Measurements from ENCODE around the gene FSHR.

FSHR gene

GRCh38 chr2:49110571-49110970, 43.7 kb downstream of the FSHR start:
- no peak for DNase-seq

- DNase-seq = no peak
Observed at GRCh38 chr2:49108851-49109250, 45.5 kb downstream of the FSHR start.

DNA sequence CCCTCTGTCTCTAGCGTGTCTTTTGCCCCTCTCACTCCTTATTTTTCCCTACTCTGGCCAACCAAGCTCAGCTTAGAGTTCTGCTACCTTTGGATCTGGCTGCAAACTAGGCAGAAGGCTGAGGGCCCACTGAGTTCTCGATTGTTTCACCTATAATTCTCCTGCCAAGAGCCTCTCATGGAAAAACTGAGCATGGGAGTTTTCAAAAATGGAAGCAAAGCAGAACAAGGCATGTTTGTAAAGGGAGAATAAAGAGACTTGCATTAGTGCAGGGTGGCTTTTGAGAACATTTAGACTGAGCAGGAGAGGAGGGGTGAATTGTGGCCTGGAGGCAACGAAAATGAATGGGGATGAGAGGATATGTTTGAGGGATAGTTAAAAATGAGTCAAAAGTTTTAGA, 45.9 kb downstream of the FSHR start:
- no peak for DNase-seq

GRCh38 chr2:49105506-49105905, 48.8 kb downstream of the FSHR start:
- no peak for DNase-seq

- no peak for DNase-seq
Observed at GRCh38 chr2:49102146-49102545, 52.2 kb downstream of the FSHR start.

GRCh38 chr2:49080681-49081080, 73.6 kb downstream of the FSHR start:
- no peak for DNase-seq

DNA sequence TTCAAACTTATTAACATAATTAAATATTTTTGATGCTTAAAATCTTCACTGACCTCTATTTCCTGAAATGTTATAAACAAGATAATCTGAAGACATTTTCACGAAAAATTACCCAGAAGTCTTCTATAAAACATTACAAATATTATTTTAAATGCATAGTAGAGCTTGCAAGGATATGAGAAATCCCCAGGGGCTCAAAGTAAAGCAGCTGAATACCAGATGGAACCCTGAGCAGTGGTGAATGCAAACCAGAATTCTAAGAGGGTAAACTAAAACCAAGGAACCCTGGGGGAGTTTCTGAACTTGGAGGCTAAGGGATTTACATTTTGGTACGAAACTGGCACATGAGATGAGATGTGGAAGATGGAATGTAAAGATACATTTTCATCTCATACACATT, 83.6 kb downstream of the FSHR start:
- DNase-seq = no peak

DNA sequence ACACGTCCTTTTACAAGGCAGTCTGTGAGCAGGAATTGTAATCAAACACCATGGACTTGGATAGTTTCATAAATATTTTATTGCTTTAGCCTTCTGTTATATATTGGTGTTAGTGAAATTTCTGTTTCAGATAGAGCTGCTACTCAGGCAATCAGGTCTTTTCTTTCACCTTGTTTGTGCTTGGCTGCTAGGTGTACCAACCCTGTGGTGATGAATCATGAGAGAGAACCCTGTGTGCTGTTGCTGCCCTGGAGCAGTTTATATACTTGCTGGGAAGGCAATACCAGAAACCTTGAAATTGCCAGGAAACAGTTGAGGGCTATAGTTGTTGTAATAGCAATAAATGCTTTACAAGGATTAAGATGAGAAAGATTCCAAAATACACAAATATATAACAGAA, 84.5 kb downstream of the FSHR start:
- no peak for DNase-seq

DNA sequence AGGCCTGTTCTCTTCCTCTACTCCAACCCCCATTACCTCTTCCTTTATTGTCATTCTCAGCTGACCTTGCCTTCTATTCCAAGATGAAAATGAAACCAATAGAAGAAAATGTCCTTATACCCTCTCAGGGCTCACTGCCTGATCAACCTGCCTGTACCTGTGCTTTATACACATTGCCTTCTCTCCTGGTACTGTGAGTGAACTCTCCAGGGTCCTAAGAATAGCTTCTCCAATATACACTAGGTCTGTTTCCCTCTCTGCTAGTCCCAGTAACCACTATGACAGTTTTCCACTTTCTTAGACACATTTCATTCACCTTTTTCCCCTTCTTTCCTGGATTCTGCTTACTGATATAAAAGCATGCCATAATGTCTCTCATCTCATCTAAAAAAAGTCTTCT, 85.7 kb downstream of the FSHR start:
- DNase-seq = no peak

DNA sequence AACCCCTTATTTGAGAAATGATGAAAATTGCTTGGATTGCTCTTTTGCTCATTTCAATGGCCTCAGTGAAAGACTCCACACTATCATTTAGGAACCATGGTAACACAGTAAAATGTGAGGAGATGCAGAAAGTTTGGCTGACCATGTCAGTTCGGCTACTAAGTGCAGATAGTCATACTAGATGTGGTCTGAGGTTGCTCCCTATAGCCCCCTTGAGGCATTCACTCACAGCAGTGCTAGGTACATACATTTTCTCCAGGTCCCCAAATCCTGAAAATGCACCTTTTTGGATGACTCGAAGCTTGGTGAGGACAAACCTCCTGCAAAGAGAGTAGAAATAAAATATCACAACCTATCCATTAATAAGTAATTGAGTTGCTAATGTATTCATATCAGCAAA, 86.3 kb downstream of the FSHR start:
- DNase-seq = no peak

DNA sequence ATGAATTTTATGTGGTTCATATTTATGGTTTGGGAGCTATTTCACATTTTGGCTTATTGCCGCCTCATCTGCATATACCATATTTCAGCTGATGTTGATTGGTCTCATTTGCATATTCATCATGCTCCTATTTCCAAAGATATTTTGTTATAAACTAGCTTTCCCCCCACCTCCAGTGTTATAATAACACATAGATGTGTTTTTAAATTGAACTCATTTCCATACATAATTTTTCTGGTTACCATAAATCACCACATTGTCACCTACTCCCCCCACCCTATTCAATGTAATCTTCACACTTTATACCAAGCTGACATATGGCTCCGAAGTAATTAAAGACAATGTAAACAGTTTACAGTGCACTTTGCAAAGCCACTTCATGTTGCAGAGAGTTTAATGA, 101.2 kb downstream of the FSHR start:
- DNase-seq = no peak

DNA sequence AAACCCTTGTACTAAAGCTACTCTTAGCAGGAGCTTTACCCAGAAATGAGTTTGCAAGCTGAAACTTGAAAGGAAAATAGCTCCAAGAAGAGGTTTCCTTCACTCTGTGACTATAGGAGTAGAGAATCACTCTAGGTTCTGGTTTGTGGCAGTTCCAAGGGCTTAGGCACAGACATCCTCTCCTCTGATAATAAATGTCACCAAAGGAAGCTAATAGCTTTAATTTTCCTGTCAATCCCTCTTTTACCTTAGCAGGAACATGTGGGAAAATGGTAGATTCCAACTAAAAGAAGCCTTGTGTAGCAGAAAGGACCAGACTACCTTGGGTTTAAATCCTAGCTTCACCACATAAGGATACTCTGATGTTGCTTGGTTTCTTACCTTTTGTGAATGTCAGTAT, 104.0 kb downstream of the FSHR start:
- DNase-seq = no peak

- DNase-seq = no peak
Observed at GRCh38 chr2:49049161-49049560, 105.2 kb downstream of the FSHR start.

- no peak for DNase-seq
Observed at GRCh38 chr2:49045083-49045482, 109.2 kb downstream of the FSHR start.

DNA sequence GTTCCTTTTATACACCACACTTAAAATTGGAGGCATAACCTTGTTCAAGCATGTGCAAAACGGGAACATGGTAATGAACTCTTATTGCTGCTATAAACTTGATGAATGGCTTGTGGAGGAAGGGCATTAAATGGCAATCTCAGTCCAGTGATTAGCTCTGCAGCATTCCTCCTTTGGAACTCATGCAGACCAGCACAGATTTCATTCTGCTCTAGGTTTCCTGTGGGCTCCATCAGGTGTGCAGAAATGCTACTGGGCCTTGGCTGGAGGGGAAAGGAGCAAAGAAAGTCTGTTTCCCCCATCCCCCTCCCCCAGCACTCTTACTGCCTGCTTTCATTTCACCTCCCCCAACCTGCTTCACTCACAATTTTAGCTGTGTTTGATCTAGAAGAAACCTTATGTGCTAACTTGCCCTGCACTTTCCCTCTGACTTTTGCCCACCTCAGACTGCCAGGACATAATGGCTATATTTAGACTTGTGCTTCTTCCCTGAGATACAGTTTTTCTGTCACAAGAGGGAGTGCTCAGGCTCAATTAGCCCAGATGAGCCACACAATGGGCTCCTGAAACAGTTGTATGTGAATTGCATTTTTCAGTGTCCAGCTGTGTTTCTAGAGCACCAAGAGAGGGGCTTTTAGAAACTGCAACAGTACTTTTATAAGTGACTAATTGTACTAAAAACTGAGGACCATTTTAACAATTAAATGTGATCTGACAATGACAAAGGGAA, 109.8 kb downstream of the FSHR start:
- no peak for DNase-seq

GRCh38 chr2:49043405-49043982, 110.8 kb downstream of the FSHR start:
- no peak for DNase-seq

DNA sequence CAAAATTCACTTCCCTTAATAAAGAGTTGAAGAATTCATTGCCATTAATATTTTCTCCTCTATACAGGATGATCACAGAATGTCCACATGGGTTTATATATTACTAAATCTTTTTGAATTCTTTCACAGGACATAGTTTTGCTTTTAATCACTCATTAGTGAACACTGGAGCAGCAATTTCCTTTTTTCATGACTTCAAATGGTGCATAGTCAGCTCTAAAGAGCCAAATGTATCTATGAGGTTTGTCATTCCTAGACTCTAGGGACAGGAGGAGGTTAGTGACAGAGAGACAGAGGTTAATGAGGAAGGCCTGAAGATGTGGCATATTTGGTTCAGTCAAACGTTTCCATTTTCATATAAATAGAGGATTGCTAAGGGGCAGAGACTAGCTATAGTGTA, 111.8 kb downstream of the FSHR start:
- DNase-seq = no peak

DNA sequence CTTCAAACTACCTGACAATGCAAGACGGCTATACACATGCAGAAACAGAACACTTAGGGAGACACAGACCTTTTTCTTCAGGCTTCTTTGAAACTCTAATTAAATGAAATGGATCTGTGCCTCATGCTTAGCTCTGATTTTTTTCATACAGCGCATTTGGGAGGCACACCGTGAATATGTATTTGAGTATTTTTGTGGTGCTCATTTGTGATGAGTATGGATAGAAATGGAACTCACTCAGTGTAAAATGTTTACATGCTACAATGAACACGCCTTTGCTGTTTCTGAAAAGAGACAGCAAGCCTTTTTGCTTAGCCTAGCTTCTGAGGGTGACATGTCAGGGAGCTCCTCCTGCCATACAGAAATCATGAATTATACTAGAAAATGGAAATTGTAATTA, 113.3 kb downstream of the FSHR start:
- no peak for DNase-seq

DNA sequence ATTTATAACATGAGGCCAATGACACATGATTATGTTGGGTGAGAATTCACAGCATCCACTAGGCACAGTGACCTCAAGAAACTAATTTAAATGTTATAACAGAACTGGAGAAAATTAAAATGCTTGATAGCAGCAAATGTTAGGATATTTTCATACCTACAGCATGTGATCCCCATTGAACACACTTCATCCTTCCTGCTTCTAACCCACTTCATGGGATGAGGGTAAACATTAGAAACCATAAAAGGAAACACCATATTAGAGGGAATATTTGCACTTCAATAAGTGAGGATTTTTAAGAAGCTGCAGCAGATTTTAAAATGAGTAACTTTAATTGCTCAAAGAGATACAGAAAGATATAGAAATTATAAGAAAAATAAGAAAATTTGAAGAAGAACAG, 117.1 kb downstream of the FSHR start:
- no peak for DNase-seq

GRCh38 chr2:49035481-49035880, 118.8 kb downstream of the FSHR start:
- DNase-seq = no peak

GRCh38 chr2:49033394-49034185, 120.7 kb downstream of the FSHR start:
- DNase-seq = no peak

DNA sequence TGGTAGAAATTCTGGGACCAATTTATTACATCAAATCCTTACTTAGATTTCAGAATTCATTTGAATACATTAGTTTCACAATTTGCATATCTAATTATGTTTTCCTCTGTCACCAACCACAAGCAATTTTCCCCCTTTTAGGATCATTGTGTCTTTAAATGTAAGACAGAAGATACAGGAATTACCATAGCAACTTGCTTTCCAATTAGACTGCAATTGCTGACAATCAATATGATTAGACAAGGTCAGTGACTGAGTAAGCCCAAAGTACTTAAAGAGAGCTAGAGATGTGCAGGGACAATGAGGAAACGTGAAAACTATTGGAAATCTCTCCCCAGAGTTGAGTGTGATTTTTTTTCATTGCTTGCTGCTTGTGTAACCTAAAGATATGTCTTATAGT, 121.4 kb downstream of the FSHR start:
- DNase-seq = no peak

GRCh38 chr2:49032126-49032525, 122.2 kb downstream of the FSHR start:
- DNase-seq = no peak

DNA sequence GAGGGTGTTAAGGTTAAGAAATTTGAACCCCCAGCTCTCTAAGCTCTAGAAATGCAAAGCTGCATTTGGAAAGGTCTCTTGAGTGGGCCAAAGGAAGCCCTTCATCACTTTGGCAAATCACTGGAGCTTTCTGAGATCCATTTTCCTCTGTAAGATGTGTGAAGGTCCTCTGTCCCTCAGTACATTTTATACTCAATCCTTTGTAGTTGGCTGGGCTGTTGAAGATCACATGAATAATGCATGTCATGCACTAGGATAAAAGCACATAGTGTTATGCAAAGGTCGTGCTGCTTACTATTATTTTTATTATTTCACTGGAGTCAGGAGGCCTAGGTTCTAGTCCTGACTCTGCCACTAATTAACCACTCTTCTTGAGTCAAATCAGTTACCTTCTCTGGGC, 124.9 kb downstream of the FSHR start:
- DNase-seq = no peak
